WI38 (cell line): ENCODE results near the gene C11orf58.

ENCODE experiments used
- H3K4me3 ChIP-seq: 2 replicates; pipeline ENCODE4 v1.5.1; 2011; ENCODE audit warnings: low read depth, mild to moderate bottlenecking, control low read depth, low read length
- CTCF ChIP-seq: IDR thresholded peaks from 2 replicates; pipeline ENCODE4 v1.5.1; 2012; ENCODE audit warnings: low read depth, mild to moderate bottlenecking, control low read depth, low read length

Gene C11orf58

GRCh38 chr11:16738947-16739815, 734 bp downstream of the C11orf58 start:
- H3K4me3 ChIP-seq, result peak overlapping the region; percentile 92
- no peak for TF ChIP-seq CTCF

- no peak for TF ChIP-seq CTCF
- H3K4me3 ChIP-seq, result no peak overlapping the region
Measured at GRCh38 chr11:16741473-16741872, 3.0 kb downstream of the C11orf58 start.

GRCh38 chr11:16743478-16743877, 5.0 kb downstream of the C11orf58 start:
- TF ChIP-seq CTCF, result no peak
- H3K4me3 ChIP-seq, result no peak overlapping the region

- no peak for TF ChIP-seq CTCF
- H3K4me3 ChIP-seq, result no peak overlapping the region
Measured at GRCh38 chr11:16744128-16744725, 5.8 kb downstream of the C11orf58 start.

GRCh38 chr11:16745950-16746605, 7.6 kb downstream of the C11orf58 start:
- H3K4me3 ChIP-seq, result no peak overlapping the region
- no peak for TF ChIP-seq CTCF

GRCh38 chr11:16749092-16749491, 10.6 kb downstream of the C11orf58 start:
- no peak overlapping the region for H3K4me3 ChIP-seq
- TF ChIP-seq CTCF, result no peak

- TF ChIP-seq CTCF, result no peak
- no peak overlapping the region for H3K4me3 ChIP-seq
Measured at GRCh38 chr11:16749666-16750065, 11.2 kb downstream of the C11orf58 start.
